Activated T-cell treated with anti-CD3 and anti-CD28 coated beads for 1 hour (primary cell): ENCODE measurements around the gene ABI3.
"Not testable (repeated sequence)": the region's sequence is repeated elsewhere in the genome, so short reads cannot be mapped to it uniquely, and the experiment has no call there.

ENCODE experiments used
- DNase-seq: peaks from one replicate; pipeline ENCODE4 v3.0.0-alpha.2; 2020; ENCODE audit warnings: low read depth

ABI3 gene

GRCh38 chr17:49210158-49211029, at the start of gene ABI3, which contains the start of gene GNGT2:
Gene ABI3, plus strand, starts transcription at chr17:49210707. Its CDS starts 18 bp downstream, at chr17:49210725.
Gene GNGT2, minus strand, starts transcription at chr17:49210574. Its CDS starts 3,152 bp downstream, at chr17:49207422.
- peak; percentile 42 for DNase-seq

DNA sequence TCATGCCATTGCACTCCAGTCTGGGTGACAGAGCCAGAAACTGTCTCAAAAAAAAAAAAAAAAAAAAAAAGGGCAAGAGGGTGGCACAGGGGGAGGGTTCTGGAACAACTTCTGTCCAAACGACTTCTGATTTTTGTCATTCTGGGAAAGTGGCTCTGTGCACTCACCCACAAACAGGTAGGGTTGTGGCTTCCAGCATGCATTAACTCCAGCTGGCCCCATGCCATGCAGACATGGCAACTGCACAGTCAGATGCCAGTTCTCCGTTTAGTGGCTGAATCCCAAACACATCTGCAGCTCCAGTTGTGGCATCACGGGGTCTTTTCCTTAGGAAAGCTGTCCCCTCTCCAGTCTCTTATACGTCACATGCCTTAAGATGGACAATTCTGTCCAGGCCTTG, 47.6 kb upstream of the ABI3 start:
- DNase-seq: no peak

DNA sequence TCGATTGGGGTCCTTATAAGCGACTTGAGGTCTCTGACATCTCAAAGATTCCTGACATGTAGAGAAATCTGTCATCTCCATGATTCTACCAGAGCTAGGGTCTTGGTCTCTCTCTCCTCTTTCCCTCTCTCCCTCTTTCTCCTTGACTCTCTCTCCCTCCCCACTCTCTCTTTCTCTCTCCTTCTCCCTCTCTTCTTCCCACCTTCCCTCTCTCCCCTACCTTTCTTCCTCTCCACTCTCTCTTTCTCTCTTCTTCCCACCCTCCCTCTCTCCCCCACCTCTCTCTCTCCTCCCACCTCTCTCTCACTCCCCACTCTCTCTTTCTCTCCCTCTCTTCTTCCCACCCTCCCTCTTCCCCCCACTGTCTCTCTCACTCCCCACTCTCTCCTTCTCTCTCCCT, 45.4 kb upstream of the ABI3 start:
- no peak for DNase-seq

DNA sequence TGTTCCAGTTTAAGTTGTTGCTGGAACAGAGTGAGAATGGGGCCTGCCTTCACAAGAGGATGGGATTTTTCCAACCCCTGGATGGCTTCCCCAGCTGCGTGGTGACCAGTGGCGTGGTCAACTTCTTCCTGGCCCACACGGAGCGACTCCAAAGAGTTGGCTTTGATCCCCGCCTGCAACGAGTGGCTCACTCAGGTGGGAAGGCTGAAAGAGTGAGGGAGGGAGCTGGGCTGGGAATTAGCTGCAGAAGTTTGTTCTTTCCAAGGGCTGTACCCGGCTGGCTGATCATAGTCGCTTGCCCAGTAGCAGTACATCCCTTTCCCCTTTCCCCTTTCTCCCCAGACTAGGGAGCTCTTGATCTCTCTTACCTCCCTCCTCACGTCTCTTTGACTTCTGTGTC, 41.8 kb upstream of the ABI3 start:
- no peak for DNase-seq

DNA sequence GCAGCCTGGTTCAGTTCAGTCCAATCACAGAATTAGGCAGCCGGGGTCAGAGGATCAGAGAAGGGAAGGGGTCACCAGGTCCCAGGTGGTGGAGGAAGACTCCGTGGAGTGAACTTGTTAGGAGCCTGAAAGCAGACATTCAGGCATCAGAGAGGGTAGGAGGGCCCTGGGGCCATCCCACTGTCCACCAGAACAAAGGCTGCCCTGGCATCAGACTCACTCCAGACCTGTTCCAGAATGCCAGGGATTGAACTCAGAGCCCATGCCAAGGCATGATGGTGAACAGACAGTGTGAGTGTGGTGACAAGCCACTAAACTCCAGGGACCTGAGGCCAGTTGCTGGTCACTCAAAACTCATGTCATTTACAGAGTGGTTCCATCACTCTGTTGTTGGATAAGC, 40.3 kb upstream of the ABI3 start:
- DNase-seq: no peak

GRCh38 chr17:49170711-49171110, 39.8 kb upstream of the ABI3 start:
- not testable (repeated sequence) for DNase-seq

- DNase-seq: not testable (repeated sequence)
Measured at GRCh38 chr17:49175978-49176377, 34.5 kb upstream of the ABI3 start.

GRCh38 chr17:49180303-49180702, 30.2 kb upstream of the ABI3 start:
- peak; percentile 60 for DNase-seq

DNA sequence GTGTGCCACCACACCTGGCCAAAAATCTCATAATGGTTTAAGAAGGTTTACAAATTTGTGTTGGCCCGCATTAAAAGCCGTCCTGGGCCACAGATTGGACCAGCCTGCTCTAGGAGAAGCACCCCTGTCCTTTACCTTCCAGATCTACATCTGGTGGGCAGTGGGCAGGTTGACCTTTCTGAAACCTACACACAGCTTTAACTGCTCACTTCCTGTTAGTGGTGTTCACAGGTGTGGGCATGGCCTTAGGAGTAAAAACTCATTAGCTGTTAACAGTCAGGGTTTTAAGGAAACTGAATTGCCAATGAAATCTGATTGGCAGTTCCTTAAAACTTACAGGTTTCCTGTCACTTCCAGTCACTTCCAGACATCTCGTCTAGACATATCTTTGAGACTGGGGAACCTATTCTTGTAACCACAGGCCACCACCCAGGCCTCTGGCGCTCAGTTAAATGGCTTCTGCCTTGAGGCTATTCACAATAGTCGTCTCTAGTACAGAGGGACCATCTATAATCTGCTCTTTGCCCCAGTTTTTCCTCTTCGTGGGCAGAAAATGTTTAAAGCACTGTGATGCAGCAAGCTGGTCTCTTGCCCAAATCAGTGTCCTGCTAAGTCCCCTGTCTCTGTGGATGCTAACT, 29.4 kb upstream of the ABI3 start:
- DNase-seq: no peak

DNA sequence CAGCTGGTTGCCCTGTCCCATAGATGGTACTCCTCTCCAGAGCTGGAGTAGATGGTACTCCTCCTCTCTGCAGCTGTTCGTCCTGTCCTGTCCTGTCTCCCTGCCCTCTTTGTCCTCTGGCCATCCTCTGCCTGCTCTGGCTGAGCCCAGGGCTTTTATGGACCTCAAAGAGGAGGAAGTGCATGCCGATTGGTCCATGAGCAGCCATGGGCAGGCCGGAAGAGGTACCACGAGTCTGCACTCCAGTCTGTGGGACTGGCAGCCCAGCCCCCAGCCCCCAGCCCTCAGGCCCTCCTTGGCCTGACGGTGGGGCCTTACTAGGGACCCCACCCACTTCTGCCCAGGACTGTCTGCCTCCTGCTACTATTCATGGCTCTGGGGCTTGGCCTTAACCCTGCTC, 27.2 kb upstream of the ABI3 start:
- no peak for DNase-seq

GRCh38 chr17:49183801-49184200, 26.7 kb upstream of the ABI3 start:
- DNase-seq: no peak

DNA sequence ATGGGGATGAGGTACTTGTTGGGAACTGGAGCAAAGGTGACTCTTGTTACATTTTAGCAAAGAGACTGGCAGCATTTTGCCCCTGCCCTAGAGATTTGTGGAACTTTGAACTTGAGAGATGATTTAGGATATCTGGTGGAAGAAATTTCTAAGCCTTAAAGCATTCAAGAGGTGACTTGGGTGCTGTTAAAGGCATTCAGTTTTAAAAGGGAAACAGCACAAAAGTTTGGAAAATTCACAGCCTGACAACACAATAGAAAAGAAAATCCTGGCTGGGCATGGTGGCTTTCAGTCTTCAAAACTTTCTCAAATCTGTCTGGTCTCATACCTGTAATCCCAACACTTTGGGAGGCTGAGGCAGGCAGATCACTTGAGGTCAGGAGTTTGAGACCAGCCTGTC, 26.0 kb upstream of the ABI3 start:
- DNase-seq: not testable (repeated sequence)

DNA sequence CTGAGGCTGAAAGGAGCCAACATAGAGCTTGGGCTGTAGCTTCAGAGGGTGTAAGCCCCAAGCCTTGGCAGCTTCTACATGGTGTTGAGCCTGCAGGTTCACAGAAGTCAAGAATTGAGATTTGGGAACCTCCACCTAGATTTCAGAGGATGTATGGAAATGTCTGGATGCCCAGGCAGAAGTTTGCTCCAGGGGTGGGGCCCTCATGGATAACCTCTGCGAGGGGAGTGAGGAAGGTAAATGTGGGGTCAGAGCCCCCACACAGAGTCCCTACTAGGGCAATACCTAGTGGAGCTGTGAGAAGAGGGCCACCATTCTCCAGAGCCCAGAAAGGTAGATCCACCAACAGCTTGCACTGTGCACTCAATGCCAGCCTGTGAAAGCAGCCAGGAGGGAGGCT, 25.1 kb upstream of the ABI3 start:
- not testable (repeated sequence) for DNase-seq

- DNase-seq: no peak
Measured at GRCh38 chr17:49187301-49187700, 23.2 kb upstream of the ABI3 start.

DNA sequence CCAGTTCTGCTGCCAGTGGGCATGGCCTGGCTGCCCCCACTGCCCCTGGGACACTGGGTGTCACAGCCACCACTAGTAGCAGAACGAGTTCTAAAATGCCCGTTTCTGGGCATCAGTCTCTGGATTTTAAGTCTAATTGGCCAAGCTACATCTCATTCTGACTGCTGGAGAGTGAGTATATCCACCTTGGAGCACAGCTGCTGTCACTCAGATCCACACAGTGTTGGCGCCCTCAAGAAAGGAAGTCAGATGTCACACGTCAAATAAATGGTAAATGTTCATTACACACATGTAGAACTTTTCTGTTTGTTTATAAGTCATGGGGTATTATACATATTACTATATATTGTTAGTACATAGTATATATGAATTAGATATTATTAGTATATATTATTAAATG, 19.6 kb upstream of the ABI3 start:
- no peak for DNase-seq

- DNase-seq: no peak
Measured at GRCh38 chr17:49191409-49191916, 19.0 kb upstream of the ABI3 start.

- DNase-seq: peak; percentile 95
Measured at GRCh38 chr17:49191917-49192741, 18.4 kb upstream of the ABI3 start.

GRCh38 chr17:49193513-49194296, 16.8 kb upstream of the ABI3 start:
- no peak for DNase-seq

DNA sequence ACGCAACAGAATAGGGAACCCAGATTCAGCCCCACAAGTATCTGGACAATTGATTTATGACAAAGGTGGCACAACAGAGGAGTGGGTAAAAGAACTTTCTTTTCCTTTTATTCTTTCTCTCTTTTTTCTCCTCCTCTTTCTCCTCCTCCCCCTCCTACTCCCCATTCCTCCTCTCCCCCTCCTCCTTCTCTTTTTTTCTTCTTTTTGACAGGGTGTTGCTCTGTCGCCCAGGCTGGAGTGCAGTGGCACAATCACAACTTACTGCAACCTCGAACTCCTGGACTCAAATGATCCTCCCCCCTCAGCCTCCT, 16.3 kb upstream of the ABI3 start:
- DNase-seq: no peak

DNA sequence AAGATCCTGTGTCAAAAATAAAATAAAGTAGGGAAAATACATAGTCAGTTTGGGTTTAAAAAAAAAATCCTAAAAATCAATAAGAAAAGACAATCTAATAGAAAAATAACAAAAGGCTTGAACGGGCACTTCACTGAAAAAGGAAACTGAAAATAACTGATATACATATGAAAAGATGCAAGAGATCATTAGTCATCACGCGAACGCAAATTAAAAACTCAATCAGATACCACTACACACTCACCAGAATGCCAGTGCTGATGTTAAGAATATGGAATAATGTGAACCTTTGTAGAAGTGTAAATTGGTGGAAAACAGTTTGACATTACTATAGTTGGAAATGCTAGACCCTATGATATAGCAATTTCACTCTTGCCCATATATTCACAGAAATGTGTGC, 14.8 kb upstream of the ABI3 start:
- no peak for DNase-seq

GRCh38 chr17:49196520-49196919, 14.0 kb upstream of the ABI3 start:
- no peak for DNase-seq
